Hepatocyte (in vitro differentiated cells): ENCODE measurements around the gene RAB28. TPM values are rescaled to one million over a fixed set of nuclear protein-coding genes. Genes with fewer than 3 reads are reported as not detected.
A peak's percentile ranks its signal among the peaks of the same experiment; 100 is the strongest.

Experiments used
- DNase-seq: peaks from one replicate; pipeline ENCODE4 v3.0.0-alpha.2; 2016; ENCODE audit warnings: low spot score
- H2AFZ ChIP-seq: fragments of 200-600 bp; sonication (generic); 2 replicates; pipeline ENCODE4 v1.6.0; 2016; ENCODE audit warnings: antibody characterized with exemption, mild to moderate bottlenecking
- H3K27ac ChIP-seq: fragments of 200-600 bp; sonication (generic); 2 replicates; pipeline ENCODE4 v1.5.1; 2016; ENCODE audit warnings: mild to moderate bottlenecking
- H3K27me3 ChIP-seq: fragments of 200-600 bp; sonication (generic); 2 replicates; pipeline ENCODE4 v1.6.1; 2016
- H3K36me3 ChIP-seq: fragments of 200-600 bp; sonication (generic); replicated peaks from 2 replicates; pipeline ENCODE4 v1.5.1; 2016; ENCODE audit warnings: low read depth; ENCODE audit not compliant: insufficient read depth
- H3K4me1 ChIP-seq: fragments of 200-600 bp; sonication (generic); 2 replicates; pipeline ENCODE4 v1.5.1; 2016; ENCODE audit warnings: mild to moderate bottlenecking, moderate library complexity; ENCODE audit not compliant: insufficient read depth
- H3K4me2 ChIP-seq: fragments of 200-600 bp; sonication (generic); 2 replicates; pipeline ENCODE4 v1.6.0; 2016
- H3K4me3 ChIP-seq: fragments of 200-600 bp; sonication (generic); 2 replicates; pipeline ENCODE4 v1.5.1; 2016; ENCODE audit warnings: mild to moderate bottlenecking
- H3K79me2 ChIP-seq: fragments of 200-600 bp; sonication (generic); 2 replicates; pipeline ENCODE4 v1.6.0; 2017; ENCODE audit warnings: mild to moderate bottlenecking
- H3K9me2 ChIP-seq: fragments of 200-600 bp; sonication (generic); replicated peaks from 2 replicates; pipeline ENCODE4 v1.6.0; 2017; ENCODE audit warnings: mild to moderate bottlenecking; ENCODE audit not compliant: insufficient read depth
- H3K9me3 ChIP-seq: fragments of 200-600 bp; sonication (generic); 2 replicates; pipeline ENCODE4 v1.5.1; 2016; ENCODE audit warnings: low read depth, mild to moderate bottlenecking
- H4K20me1 ChIP-seq: fragments of 200-600 bp; sonication (generic); 2 replicates; pipeline ENCODE4 v1.6.0; 2016; ENCODE audit warnings: mild to moderate bottlenecking; ENCODE audit not compliant: insufficient read depth, poor library complexity, severe bottlenecking
- EZH2 ChIP-seq: fragments of 200-600 bp; sonication (generic); IDR thresholded peaks from 2 replicates; pipeline ENCODE4 v1.6.1; 2016; ENCODE audit warnings: antibody characterized with exemption, mild to moderate bottlenecking, borderline replicate concordance
- EZH2phosphoT487 ChIP-seq: fragments of 200-600 bp; sonication (generic); IDR thresholded peaks from one replicate; pipeline ENCODE4 v1.6.1; 2018; ENCODE audit warnings: antibody characterized with exemption, mild to moderate bottlenecking, low read depth, moderate library complexity; ENCODE audit not compliant: unreplicated experiment, severe bottlenecking
- WGBS: methylation state at CpG from one replicate; pipeline ENCODE4 v1.1.6; 2016; ENCODE audit warnings: low lambda C conversion rate; ENCODE audit errors: missing lambda C conversion rate; 5-methylcytosine and 5-hydroxymethylcytosine counted together
- polyA plus RNA-seq: library from polyadenylated mRNA; unstranded; fragments of >200 nt; fragmentation: Nextera tagmentation; extraction: Ambion mirVana; gene quantifications from 2 replicates; pipeline ENCODE4 v1.2.1, GENCODE V29; 2016
- total RNA-seq: library from RNA; depleted of rRNA; stranded (reverse); fragments of >200 nt; gene quantifications from 2 replicates; pipeline ENCODE4 v1.2.3, GENCODE V29; 2014
- TF ChIP-seq, protein P1 (sequence below): fragments of 200-600 bp; sonication (generic); IDR thresholded peaks from 2 replicates; pipeline ENCODE4 v1.5.1; 2016; ENCODE audit warnings: antibody characterized with exemption, mild to moderate bottlenecking; ENCODE audit not compliant: poor library complexity

RAB28 gene
- total and polyA plus RNA-seq, 2 experiments from 2014 or later = 14.5 to 26.1 TPM

DNA sequence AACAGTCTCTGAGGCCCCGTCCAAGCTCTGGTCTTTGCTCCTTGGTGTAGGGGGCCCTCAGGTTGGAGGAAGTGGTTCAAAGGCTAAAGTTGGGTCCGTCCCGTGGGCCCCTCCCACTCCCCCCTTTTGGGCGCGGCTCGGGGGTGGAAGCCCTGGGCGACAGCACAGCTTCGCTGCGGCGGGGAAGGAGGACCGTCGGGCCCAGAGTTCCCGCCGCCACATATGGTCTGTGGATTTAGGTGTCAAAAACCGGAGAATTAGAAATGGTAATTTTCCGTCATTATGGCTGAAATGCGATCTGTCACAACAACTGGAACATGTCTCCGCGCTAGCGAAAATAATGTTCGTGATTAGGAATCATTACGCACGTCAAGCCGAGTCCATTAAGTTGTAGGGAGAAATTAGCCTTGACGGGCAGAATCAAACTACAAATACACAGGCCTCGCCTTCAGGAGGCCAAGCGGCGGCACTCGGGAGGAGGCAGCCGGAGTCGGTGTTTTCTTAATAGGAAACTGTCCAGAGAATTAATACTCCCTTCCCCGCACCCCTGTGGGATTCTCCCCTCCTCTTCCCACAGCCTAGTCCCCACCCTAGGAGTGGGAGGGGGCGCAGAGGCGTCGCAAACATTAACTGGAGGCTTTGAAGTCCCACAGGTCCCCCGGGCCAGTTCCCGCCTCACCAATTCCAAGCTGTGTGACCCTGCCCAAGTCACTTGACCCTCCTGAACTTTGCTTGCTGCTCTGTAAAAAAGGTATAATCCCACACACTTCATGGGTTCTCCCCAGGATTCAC is 45.2 kb upstream of the RAB28 start:
- Histone ChIP-seq H4K20me1 (no peaks in the 10 kb centered on the region), H3K79me2 (no peaks in the 10 kb centered on the region), H3K4me1 (no peaks in the 10 kb centered on the region), H3K9me3 (peaks cover 3% of the 10 kb centered on the region), H3K4me3 (no peak overlapping the region), H3K9me2 (no peaks in the 10 kb centered on the region), H3K27me3 (peaks cover 97% of the 10 kb centered on the region), H3K27ac (no peak overlapping the region), H3K4me2 (no peak overlapping the region), H2AFZ (no peak overlapping the region), H3K36me3 (no peaks in the 10 kb centered on the region)
- peak; percentile 91 for TF ChIP-seq EZH2
- TF ChIP-seq, protein P1, sequence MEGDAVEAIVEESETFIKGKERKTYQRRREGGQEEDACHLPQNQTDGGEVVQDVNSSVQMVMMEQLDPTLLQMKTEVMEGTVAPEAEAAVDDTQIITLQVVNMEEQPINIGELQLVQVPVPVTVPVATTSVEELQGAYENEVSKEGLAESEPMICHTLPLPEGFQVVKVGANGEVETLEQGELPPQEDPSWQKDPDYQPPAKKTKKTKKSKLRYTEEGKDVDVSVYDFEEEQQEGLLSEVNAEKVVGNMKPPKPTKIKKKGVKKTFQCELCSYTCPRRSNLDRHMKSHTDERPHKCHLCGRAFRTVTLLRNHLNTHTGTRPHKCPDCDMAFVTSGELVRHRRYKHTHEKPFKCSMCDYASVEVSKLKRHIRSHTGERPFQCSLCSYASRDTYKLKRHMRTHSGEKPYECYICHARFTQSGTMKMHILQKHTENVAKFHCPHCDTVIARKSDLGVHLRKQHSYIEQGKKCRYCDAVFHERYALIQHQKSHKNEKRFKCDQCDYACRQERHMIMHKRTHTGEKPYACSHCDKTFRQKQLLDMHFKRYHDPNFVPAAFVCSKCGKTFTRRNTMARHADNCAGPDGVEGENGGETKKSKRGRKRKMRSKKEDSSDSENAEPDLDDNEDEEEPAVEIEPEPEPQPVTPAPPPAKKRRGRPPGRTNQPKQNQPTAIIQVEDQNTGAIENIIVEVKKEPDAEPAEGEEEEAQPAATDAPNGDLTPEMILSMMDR = no peak
- 42% methylated on average over 37 of the region's 37 CpGs for WGBS
- DNase-seq = no peak

DNA sequence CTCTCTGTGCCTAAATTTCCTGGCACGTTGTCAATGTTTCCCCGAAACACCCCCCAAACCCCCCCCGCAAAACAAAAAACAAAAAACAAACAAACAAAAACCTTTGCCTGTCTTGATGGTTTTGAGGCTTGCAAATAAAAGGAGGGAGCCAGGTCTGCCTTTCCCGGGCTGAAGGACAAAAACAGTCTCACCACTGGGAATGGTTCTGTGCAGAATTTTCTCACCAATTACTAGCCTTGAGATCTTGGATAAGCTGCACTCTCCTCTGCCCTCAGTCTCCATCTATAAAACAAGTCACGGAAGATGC is 44.6 kb upstream of the RAB28 start:
- DNase-seq = no peak
- Histone ChIP-seq H3K79me2 (no peaks in the 10 kb centered on the region), H3K4me3 (no peak overlapping the region), H3K4me1 (no peaks in the 10 kb centered on the region), H3K27ac (no peak overlapping the region), H3K4me2 (no peak overlapping the region), H3K9me2 (no peaks in the 10 kb centered on the region), H4K20me1 (no peaks in the 10 kb centered on the region), H2AFZ (no peak overlapping the region), H3K9me3 (peaks cover 3% of the 10 kb centered on the region), H3K27me3 (peaks cover 97% of the 10 kb centered on the region), H3K36me3 (no peaks in the 10 kb centered on the region)
- WGBS = 28% methylated on average over 3 of the region's 5 CpGs
- TF ChIP-seq EZH2phosphoT487 (peak; percentile 10), EZH2 (peak; percentile 92)
- TF ChIP-seq, protein P1 = no peak

DNA sequence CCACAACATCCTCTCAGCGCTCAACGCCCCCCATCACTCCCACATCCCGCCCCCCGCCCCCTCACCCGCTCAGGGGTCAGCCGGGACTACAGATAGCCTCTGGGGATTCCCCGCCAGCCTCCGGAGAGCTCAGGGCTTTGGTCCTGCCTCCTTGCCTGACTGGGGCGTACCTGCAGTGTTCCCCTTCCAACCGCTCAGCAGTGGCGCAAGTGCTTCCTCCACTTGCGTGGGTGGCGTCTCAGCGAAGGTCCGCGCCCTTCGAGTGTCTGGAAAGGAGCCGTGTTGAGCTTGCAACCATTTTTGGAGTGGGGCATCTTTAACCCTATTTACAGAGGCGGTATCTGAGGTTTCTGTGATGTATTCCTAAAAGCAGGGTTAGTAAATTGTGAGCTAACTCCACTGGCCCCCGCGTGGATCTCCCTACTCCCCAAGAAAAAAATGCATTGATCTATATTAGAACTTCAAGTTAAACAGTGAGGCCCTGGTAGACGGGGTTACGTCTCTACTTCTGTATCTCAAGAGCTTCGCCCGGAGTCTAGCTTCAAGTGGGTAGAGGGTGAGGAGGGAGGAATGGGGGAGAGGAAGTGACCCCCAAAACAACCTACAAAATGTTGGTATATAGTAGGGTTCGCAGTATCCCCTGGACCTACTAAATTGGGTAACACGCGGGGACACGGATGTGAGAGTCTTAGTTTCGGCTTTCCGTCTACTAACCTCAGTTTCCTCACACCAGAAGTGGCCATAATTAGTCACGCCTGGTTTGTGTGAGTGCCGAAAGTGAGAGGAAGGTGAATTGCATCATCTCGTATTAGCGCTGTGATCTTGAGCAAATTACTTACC is 44.1 kb upstream of the RAB28 start:
- H3K36me3 ChIP-seq = no peaks in the 10 kb centered on the region
- no peaks in the 10 kb centered on the region for H3K9me2 ChIP-seq
- no peak overlapping the region for H3K4me3 ChIP-seq
- no peak overlapping the region for H2AFZ ChIP-seq
- H3K27me3 ChIP-seq = peaks cover 96% of the 10 kb centered on the region
- WGBS = 44% methylated on average over 31 of the region's 35 CpGs
- H3K27ac ChIP-seq = no peak overlapping the region
- H4K20me1 ChIP-seq = no peaks in the 10 kb centered on the region
- peaks cover 3% of the 10 kb centered on the region for H3K9me3 ChIP-seq
- TF ChIP-seq, protein P1 = no peak
- no peak for TF ChIP-seq EZH2phosphoT487
- no peak for TF ChIP-seq EZH2
- no peaks in the 10 kb centered on the region for H3K79me2 ChIP-seq
- DNase-seq = no peak
- H3K4me2 ChIP-seq = no peak overlapping the region
- H3K4me1 ChIP-seq = no peaks in the 10 kb centered on the region
